ENCODE results near the gene TANGO6.
"Not testable (repeated sequence)": the region's sequence is repeated elsewhere in the genome, so short reads cannot be mapped to it uniquely, and the experiment has no call there.

Gene TANGO6

DNA sequence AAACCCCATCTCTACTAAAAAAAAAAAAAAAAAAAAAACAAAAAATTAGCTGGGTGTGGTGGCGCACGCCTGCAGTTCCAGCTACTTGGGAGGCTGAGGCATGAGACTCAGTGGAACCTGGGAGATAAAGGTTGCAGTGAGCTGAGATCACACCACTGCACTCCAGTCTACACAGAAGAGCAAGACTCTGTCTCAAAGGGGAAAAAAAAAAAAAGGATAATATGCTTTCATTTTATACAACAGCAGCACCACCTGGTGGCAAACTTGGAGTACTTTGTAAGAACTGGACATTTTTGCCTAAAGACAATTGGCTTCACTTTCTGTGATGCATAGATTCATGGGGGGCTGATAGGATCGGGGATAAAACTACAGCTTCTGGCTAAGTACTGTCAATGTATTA is 280.6 kb downstream of the TANGO6 start:
- no peak for DNase-seq

DNA sequence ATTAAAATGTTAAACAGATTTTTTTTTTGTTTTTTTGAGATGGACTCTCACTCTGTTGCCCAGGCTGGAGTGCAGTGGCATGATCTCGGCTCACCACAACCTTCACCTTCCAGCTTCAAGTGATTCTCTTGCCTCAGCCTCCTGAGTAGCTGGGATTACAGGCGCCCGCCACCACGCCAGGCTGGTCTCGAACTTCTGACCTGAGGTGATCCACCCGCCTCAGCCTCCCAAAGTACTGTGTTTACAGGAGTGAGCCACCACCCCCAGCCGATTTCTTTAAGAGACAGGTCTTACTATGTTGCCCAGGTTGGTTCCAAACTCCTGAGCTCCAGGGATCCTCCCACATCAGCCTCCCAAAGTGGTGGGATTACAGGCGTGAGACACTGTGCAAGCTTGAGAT is 281.1 kb downstream of the TANGO6 start:
- not testable (repeated sequence) for DNase-seq

DNA sequence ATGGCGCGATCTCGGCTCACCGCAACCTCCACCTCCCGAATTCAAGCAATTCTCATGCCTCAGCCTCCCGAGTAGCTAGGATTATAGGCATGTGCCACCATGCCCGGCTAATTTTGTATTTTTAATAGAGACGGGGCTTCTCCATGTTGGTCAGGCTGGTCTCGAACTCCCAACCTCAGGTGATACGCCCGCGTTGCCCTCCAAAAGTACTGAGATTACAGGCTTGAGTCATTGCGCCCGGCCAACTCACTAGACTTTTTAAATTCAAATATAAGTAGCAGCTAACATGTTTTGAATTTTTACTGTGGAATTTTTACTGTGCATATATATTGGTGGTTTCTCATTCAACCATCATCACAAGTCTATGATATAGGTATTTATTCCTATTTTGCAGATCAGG is 281.6 kb downstream of the TANGO6 start:
- not testable (repeated sequence) for DNase-seq

DNA sequence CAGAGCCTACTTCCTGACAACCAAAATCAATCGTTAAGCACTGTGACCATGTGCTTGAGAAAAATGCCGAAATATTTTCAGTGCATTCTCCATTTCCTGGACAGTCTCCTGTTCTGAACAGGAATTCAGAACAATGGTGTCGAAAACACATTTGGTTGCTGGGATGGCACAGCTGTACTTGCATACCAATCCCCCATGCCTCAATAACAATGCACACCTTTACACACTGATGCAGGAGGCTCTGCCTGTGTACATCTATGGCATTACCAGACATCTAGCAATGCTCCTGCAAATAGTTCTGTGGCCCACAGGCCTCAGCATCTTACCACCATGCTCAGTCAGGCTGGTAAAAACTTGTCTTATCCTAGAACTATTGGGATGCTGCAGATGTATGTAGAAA is 282.9 kb downstream of the TANGO6 start:
- DNase-seq = no peak

DNA sequence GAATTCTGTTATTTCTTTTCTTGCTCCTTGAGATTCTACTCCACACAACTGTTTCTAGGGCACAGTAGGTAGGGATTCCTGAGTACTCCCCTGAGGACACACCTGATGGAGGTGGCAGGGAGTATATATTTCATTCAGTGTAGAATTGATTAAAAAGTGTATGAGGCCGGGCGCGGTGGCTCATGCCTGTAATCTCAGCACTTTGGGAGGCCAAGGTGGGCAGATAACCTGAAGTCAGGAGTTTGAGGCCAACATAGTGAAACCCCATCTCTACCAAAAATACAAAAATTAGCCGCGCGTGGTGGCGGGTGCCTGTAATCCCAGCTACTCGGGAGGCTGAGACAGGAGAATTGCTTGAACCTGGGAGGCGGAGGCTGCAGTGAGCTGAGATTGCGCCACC is 283.5 kb downstream of the TANGO6 start:
- DNase-seq = not testable (repeated sequence)

DNA sequence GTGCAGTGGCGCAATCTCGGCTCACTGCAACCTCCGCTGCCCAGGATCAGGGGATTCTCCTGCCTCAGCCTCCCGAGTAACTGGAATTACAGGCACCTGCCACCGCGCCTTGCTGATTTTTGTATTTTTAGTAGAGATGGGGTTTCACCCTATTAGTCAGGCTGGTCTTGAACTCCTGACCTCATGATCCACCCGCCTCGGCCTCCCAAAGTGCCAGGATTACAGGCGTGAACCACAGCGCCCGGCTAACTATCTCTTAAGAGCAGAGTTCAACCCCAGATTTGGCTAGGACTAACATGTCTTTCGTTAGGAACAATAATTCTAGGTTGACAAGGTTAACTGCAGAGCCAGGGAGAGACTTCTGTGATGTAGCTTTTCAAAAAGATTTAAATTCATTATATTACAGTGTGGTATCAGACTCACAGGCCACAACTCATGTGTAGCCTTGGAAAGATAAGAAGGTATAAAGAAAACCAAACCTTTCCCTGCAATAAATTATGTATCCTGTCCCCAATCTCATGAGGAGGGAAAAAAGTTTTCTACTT is 284.7 kb downstream of the TANGO6 start:
- no peak for DNase-seq

DNA sequence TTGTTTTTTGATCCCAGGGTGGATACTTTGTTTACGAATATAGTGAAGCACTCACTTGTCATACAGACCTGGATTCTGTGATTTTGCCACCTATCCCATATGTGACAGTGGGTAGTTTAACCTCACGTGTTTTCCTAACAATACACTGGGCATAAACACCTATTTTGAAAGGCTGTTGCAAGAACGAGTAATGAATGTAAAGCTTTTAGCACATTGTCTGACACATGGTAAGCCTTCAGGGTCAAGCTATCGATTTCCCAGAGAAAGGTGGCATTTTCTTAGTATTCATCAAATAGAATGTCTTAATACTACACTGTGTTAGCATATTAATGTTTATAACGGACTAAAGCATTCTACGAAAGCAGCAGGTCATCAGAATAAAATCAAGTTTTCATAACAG is 287.1 kb downstream of the TANGO6 start:
- DNase-seq = no peak

DNA sequence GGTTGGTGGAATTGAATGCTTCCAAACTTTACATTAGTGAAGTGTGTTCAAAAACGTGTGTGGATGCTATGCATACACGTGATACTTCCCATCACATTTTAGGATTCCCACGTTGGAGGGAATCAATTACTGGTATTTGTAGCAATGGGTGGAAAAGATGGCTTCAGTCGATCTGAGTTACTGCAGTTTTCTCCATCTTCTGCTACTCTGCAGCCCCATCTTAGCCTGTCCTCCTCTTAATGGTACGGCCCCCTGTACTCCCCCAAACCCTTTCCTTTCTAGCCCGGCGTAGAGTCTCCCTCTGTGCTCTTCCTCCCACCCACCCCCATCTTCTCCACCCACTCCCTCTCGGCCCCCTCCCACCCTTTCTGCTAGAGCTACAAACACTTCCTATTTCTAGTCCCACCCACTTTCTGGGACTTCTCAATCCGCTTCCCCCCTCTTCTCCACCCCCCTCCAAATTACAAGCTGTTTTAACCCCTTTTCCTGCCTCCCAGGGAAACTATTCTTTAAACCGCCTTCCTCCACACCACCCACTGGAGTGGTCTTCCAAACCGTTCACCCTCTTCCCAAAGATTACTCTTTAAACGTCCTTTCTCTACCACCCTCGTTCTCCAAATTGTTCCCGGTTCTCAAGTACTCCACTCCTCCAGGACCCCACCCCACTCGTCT is 288.0 kb downstream of the TANGO6 start:
- no peak for DNase-seq

DNA sequence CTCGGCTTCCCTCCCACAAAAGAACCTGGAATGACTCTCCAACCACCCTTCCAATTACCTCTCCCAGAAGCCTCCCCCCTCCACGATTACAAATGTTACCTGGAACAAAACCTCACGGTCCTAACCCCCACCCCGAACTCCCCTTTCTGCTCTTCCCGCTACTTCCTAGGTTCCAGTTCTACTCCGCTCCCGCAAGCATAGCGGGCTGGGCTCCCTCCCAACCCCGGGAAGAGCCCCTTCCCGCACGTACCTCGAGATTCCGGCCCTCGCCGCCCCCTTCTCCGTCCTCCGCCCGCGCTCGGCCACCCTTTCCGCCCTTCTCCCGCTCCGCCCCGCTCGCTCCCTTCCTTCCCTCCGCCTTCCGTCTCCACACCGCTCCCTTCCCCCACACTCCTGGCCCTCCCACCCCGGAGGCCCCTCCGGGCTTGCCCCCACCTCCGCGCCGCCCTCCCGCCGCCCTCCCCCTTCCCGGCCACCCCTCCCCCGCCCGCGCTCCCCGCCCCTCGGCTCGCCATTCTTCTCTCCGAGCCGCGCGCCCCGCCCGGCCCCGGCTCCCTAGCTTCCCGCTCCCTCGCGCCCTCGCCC is 288.6 kb downstream of the TANGO6 start:
- peak; percentile 44 for DNase-seq

DNA sequence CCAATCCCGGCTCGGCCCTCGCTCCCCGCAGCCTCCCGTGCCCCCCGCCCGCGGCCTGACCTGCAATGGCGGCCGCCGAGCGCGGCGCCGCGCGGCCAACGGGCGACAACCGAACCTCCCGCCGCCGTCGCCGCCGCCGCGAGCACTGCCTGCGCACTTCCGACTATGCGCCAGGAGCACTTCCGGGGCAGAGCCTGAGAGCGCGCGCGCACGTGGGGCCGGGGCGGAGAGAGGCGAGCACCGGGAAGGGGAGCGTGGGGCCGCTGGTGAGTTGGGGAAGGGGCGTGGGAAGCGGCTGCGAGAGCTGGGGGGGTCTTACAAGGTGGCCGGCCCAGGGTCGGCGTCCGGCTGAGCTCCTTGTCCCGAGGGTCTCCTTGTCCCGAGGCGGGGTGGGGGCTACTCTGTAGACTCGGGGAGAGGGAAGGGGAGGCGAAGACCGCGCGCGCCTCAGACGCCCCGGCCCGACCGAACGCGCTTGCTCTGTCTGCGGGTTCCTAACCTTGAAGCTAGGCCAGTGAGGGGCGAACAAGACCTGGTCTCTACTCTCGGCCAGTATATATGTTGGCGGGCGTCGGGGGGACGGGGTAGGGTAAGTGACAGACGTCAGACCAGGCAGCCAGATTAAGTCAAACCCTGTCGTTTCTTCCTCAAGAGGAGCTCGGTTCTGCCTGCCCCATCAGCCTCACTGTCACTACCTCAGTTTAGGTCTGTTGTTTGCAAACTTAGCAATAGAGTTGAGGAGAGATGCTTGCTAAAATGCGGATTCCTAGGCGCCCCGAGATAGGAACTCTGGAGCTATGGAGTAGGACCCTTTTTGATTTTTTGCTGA is 289.3 kb downstream of the TANGO6 start, which contains the start of the genes CHTF8 and UTP4:
Gene CHTF8, minus strand, starts transcription at position 165 of the 829 bp plus-strand sequence. CDS start 11,130 bp downstream, outside the sequence.
Gene UTP4, plus strand, starts transcription at position 226 of the 829 bp plus-strand sequence. CDS start 811 bp downstream, outside the sequence.
- peak; percentile 44 for DNase-seq

DNA sequence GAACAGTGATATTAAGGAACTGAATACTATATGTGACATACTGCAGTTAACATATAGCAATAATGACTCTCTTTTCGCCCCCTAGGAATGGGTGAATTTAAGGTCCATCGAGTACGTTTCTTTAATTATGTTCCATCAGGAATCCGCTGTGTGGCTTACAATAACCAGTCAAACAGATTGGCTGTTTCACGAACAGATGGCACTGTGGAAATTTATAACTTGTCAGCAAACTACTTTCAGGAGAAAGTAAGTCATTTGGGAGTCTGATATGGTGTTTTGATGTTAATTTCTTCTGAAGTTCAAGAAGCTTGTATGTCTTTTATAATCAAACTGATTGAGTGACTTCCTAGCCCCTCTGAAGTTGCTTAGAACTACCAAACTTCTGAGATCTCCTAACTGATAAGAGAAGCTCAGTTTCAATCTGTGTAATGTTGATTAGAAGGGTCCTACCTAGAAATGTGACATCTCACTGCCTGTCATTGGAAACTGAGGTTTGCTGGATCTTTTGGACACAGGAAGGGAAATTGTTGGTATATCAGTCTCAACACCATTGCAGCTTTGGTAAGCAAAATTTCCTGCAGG is 290.1 kb downstream of the TANGO6 start:
- no peak for DNase-seq

Measured in NCI-H1105 (cell line).